K562 (cell line): ENCODE results near the gene ARHGDIA. TPM values are rescaled to one million over a fixed set of nuclear protein-coding genes. Genes with fewer than 3 reads are reported as not detected.

Source experiments
- KLF6 ChIP-seq: fragments of 250-450 bp; sonication (Bioruptor Pico); IDR thresholded peaks from 2 replicates; pipeline ENCODE4 v1.4.0; 2020; ENCODE audit warnings: mild to moderate bottlenecking, moderate library complexity, borderline replicate concordance
- MTA3 ChIP-seq: fragments of 450-650 bp; formaldehyde crosslinking; IDR thresholded peaks from 2 replicates; pipeline ENCODE4 v1.6.1; 2017; ENCODE audit warnings: mild to moderate bottlenecking, borderline replicate concordance
- NR2C2 ChIP-seq, 2 experiments: fragments of 200-800 bp in 1 of 2; sonication (Bioruptor generic) in 1 of 2; sonication (generic) in 1 of 2; formaldehyde crosslinking in 1 of 2; IDR thresholded peaks; 2 replicates each; pipeline versions ENCODE4 v1.6.1 to v1.8.0; 2016 to 2022; ENCODE audit warnings: mild to moderate bottlenecking in 1 of 2, missing compliant biosample characterization in 1 of 2, missing genetic modification characterization in 1 of 2, missing genetic modification reagents in 1 of 2
- PYGO2 ChIP-seq: fragments of 450-650 bp; IDR thresholded peaks from 2 replicates; pipeline ENCODE4 v1.6.1; 2016; ENCODE audit warnings: mild to moderate bottlenecking, missing genetic modification characterization, moderate library complexity, missing compliant biosample characterization
- RFX5 ChIP-seq: IDR thresholded peaks from 2 replicates; pipeline ENCODE4 v1.6.1; 2011; ENCODE audit warnings: low read depth, mild to moderate bottlenecking, improper control_type of control experiment, low read length
- SAP30 ChIP-seq: fragments of 200-600 bp; sonication (generic); IDR thresholded peaks from 2 replicates; pipeline ENCODE4 v1.6.1; 2012; ENCODE audit warnings: borderline replicate concordance, low read depth, mild to moderate bottlenecking, moderate library complexity, low read length, control low read depth, inconsistent platforms; ENCODE audit not compliant: insufficient read depth, poor library complexity, severe bottlenecking
- SIN3A ChIP-seq, 2 experiments: fragments of 150-350 bp in 1 of 2; IDR thresholded peaks; 2 replicates each; pipeline ENCODE4 v1.6.1; 2011 to 2016; ENCODE audit warnings: borderline replicate concordance in 2 of 2, low read depth in 2 of 2, low read length in 2 of 2, mild to moderate bottlenecking in 2 of 2, moderate library complexity in 2 of 2; ENCODE audit not compliant: control insufficient read depth in 1 of 2
- SUPT5H ChIP-seq: fragments of 450-650 bp; IDR thresholded peaks from 2 replicates; pipeline ENCODE4 v1.6.1; 2016
- TFAP4 ChIP-seq: sonication (generic); formaldehyde crosslinking; IDR thresholded peaks from 2 replicates; pipeline ENCODE4 v1.8.0; 2022; ENCODE audit warnings: missing genetic modification reagents, mild to moderate bottlenecking, moderate library complexity, borderline replicate concordance
- ZBTB1 ChIP-seq: sonication (generic); formaldehyde crosslinking; IDR thresholded peaks from 2 replicates; pipeline ENCODE4 v1.8.1; 2023; ENCODE audit warnings: missing genetic modification reagents, low read depth, mild to moderate bottlenecking, borderline replicate concordance
- ZBTB17 ChIP-seq: fragments of 450-650 bp; formaldehyde crosslinking; IDR thresholded peaks from 2 replicates; pipeline ENCODE4 v1.4.0; 2020; ENCODE audit warnings: mild to moderate bottlenecking
- ZC3H11A ChIP-seq: IDR thresholded peaks from 2 replicates; pipeline ENCODE4 v1.6.1; 2012; ENCODE audit warnings: low read depth, low read length, improper control_type of control experiment
- ZNF24 ChIP-seq: fragments of 450-650 bp; IDR thresholded peaks from 2 replicates; pipeline ENCODE4 v1.6.1; 2016
- ZNF395 ChIP-seq: fragments of 200-800 bp; sonication (Bioruptor generic); IDR thresholded peaks from 2 replicates; pipeline ENCODE4 v1.6.1; 2017; ENCODE audit warnings: missing genetic modification characterization, missing compliant biosample characterization
- polyA plus RNA-seq, 8 experiments: library from polyadenylated mRNA; depleted of rRNA in 4 of 8; stranded (reverse) in 5 of 8; unstranded in 3 of 8; fragments of >200 nt; fragmentation: Nextera tagmentation in 2 of 8; fragmentation: Illumina TruSeq in 1 of 8; extraction: Ambion mirVana in 2 of 8; extraction: Trizol in 1 of 8; gene quantifications; 2 replicates each; pipeline versions ENCODE4 v1.2.1 to v1.2.3, GENCODE V29; 2011 to 2014; ENCODE audit warnings: inconsistent platforms in 1 of 8, missing spikeins in 1 of 8
- total RNA-seq, 7 experiments: library from RNA; depleted of rRNA in 6 of 7; stranded (reverse); fragments of >200 nt in 6 of 7; fragmentation: Illumina TruSeq in 2 of 7; extraction: Trizol in 2 of 7; gene quantifications; 2 replicates each; pipeline versions ENCODE4 v1.2.1 to v1.2.3, GENCODE V29; 2011 to 2021; ENCODE audit warnings: low replicate concordance in 1 of 7
- TF ChIP-seq, protein P1 (sequence below), 2 experiments: fragments of 450-650 bp; IDR thresholded peaks; 2 replicates each; pipeline ENCODE4 v1.6.1; 2016; ENCODE audit warnings: mild to moderate bottlenecking in 2 of 2, borderline replicate concordance in 1 of 2, low read depth in 1 of 2, moderate library complexity in 1 of 2

Gene ARHGDIA
- total and polyA plus RNA-seq, 9 of the 15 experiments (the other 6 are each of a cell fraction or from before 2014, with no cell fraction given) = 9.6 to 340 (median 97.6) TPM

GRCh38 chr17:81909966-81910839 is 39.1 kb upstream of the ARHGDIA start (continued):
- TF ChIP-seq, protein P1, sequence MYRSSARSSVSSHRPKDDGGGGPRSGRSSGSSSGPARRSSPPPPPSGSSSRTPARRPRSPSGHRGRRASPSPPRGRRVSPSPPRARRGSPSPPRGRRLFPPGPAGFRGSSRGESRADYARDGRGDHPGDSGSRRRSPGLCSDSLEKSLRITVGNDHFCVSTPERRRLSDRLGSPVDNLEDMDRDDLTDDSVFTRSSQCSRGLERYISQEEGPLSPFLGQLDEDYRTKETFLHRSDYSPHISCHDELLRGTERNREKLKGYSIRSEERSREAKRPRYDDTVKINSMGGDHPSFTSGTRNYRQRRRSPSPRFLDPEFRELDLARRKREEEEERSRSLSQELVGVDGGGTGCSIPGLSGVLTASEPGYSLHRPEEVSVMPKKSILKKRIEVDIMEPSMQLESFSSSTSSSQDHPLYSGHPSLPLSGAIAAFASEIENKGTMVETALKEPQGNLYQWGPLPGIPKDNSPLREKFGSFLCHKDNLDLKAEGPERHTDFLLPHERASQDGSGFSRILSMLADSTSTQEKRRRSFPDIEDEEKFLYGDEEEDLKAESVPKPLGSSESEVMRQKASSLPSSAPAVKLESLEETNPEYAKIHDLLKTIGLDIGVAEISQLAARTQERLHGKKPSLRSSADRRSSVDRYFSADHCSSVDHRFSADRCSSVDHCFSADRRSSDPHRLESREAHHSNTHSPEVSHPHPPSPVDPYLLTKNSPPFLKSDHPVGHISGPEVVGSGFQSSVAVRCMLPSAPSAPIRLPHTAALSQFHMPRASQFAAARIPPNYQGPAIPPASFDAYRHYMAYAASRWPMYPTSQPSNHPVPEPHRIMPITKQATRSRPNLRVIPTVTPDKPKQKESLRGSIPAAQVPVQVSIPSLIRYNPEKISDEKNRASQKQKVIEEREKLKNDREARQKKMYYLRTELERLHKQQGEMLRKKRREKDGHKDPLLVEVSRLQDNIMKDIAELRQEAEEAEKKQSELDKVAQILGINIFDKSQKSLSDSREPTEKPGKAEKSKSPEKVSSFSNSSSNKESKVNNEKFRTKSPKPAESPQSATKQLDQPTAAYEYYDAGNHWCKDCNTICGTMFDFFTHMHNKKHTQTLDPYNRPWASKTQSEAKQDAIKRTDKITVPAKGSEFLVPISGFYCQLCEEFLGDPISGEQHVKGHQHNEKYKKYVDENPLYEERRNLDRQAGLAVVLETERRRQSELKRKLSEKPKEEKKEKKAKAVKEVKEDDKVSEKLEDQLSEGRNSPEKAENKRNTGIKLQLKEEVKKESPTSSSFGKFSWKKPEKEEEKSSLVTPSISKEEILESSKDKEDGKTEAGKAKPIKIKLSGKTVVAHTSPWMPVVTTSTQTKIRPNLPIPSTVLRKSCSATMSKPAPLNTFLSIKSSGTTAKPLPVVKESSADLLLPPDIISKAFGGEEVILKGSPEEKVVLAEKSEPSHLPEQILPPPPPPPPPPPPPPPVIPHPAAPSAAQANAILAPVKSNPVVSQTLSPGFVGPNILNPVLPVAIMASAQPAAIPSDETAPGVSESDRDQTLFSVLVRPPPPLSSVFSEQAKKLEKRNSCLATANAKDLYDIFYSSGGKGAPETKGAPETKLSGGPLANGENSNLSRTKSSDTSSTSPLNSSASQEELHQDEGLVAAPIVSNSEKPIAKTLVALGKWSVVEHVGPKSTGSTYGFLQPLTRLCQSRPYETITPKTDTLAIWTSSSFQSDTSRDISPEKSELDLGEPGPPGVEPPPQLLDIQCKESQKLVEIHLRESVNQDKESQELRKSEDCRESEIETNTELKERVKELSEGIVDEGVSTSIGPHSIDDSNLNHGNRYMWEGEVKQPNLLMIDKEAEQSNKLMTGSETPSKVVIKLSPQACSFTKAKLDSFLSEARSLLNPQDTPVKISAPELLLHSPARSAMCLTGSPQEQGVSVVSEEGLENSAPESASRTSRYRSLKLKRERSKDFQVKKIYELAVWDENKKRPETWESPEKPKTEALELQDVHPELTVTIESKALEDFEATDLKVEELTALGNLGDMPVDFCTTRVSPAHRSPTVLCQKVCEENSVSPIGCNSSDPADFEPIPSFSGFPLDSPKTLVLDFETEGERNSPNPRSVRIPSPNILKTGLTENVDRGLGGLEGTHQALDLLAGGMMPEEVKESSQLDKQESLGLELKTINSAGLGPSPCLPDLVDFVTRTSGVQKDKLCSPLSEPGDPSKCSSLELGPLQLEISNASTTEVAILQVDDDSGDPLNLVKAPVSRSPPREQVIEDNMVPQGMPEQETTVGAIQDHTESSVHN (IDR thresholded peaks at IDR 0.05; ENCODE audit: borderline replicate concordance in 1 of 2, low read depth in 1 of 2) = no peak; a peak in 1 of 4 replicates
- TF ChIP-seq PYGO2 (tag) (no peak), ZNF395 (CRISPR knock-in tag) (no peak), ZNF24 (no peak), KLF6 (CRISPR knock-in tag) (0 out of 2 replicates have a peak, but pooled peaks have one; percentile 23), RFX5 (no peak), SAP30 (no peak), SUPT5H (no peak; the same call in 1 of the 2 replicates), ZC3H11A (no peak), NR2C2 (CRISPR knock-in tag; IDR thresholded peaks at IDR 0.05) (peak; percentile 17; the same call in 1 of the 2 replicates), NR2C2 (tag; IDR thresholded peaks at IDR 0.05) (peak; percentile 95), MTA3 (0 out of 2 replicates have a peak, but pooled peaks have one; percentile 38), ZBTB17 (CRISPR knock-in tag) (no peak), TFAP4 (CRISPR knock-in tag) (no peak), SIN3A (IDR thresholded peaks at IDR 0.05; ENCODE audit: borderline replicate concordance in 2 of 2, control insufficient read depth in 1 of 2, low read depth in 2 of 2, low read length in 2 of 2) (peak in 1 of 2 experiments; percentile 4; a peak in 1 of 4 replicates), ZBTB1 (CRISPR knock-in tag) (no peak)
